Activated CD4-positive, alpha-beta T cell treated with anti-CD3 and anti-CD28 coated beads, Interleukin-2, amount 10 ng/mL, durations not matched to agents 7 days and 5 days (primary cell): Measurements from ENCODE around the gene PPARGC1A. TPM values are rescaled to one million over a fixed set of nuclear protein-coding genes. Genes with fewer than 3 reads are reported as not detected.

Source experiments
- CTCF ChIA-PET: fragments of 350-600 bp; sonication (Branson Sonifier 250); formaldehyde crosslinking; loops from one replicate; lab custom pipeline; 2021; ENCODE audit warnings: antibody characterized with exemption; lab: Charles Lee
- POLR2A ChIA-PET: fragments of 350-600 bp; sonication (Branson Sonifier 250); formaldehyde crosslinking; loops from one replicate; lab custom pipeline; 2021; ENCODE audit warnings: antibody characterized with exemption; lab: Charles Lee
- DNase-seq: peaks from one replicate; pipeline ENCODE4 v3.0.0-alpha.2; 2020
- H3K27ac Mint-ChIP-seq: one replicate; pipeline ENCODE4 v1.8.0; 2021; ENCODE audit warnings: mild to moderate bottlenecking, moderate library complexity, mixed read lengths
- H3K27me3 Mint-ChIP-seq: one replicate; pipeline ENCODE4 v1.8.0; 2021; ENCODE audit warnings: mixed read lengths
- H3K36me3 Mint-ChIP-seq: one replicate; pipeline ENCODE4 v1.8.0; 2021; ENCODE audit warnings: low read depth, mixed read lengths
- H3K4me1 Mint-ChIP-seq: one replicate; pipeline ENCODE4 v1.8.0; 2021; ENCODE audit warnings: mixed read lengths
- H3K4me3 Mint-ChIP-seq: one replicate; pipeline ENCODE4 v1.8.0; 2021; ENCODE audit warnings: mild to moderate bottlenecking, moderate library complexity, mixed read lengths
- H3K9me3 Mint-ChIP-seq: one replicate; pipeline ENCODE4 v1.8.0; 2021; ENCODE audit warnings: mixed read lengths
- total RNA-seq, 2 experiments: library from RNA; stranded (reverse); gene quantifications; one replicate each; pipeline ENCODE4 v1.2.3, GENCODE V29; 2021

The PPARGC1A gene
- total RNA-seq, 2 experiments from 2014 or later, result not detected

- Mint-ChIP-seq H3K36me3 (no peaks in the 10 kb centered on the region), H3K27me3 (no peaks in the 10 kb centered on the region), H3K27ac (no peak overlapping the region), H3K9me3 (peaks cover 2% of the 10 kb centered on the region), H3K4me3 (no peak overlapping the region), H3K4me1 (no peaks in the 10 kb centered on the region)
- no peak for DNase-seq
- CTCF ChIA-PET, result no interaction called here
- POLR2A ChIA-PET, result no interaction called here
These were observed 50.6 kb downstream of the PPARGC1A start for GRCh38 chr4:23839279-23839678.

GRCh38 chr4:23838607-23839006 lies 51.2 kb downstream of the PPARGC1A start:
- Mint-ChIP-seq H3K27ac (no peak overlapping the region), H3K4me3 (no peak overlapping the region), H3K4me1 (no peaks in the 10 kb centered on the region), H3K9me3 (peaks cover 2% of the 10 kb centered on the region), H3K27me3 (no peaks in the 10 kb centered on the region), H3K36me3 (no peaks in the 10 kb centered on the region)
- ChIA-PET POLR2A (no interaction called here), CTCF (no interaction called here)
- DNase-seq, result no peak

DNA sequence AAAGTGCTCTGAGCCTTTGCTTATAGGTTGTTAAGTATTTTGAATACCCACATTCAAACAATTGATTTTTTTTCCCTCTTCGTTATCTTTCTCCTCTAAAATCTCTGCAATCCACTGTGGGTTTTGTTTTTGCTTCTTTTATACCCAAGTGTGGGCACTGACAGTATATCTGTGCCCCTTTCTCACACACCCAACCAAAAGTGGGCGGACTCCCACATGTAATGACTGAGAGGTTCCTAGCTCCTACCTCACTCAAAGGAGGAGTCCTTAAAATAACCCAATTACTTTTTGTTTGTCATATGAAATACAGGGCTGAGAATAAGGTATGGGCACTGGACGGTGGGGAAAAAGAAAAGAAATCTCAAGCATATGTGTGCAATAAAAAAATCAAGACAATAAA lies 51.7 kb downstream of the PPARGC1A start:
- H3K27me3 Mint-ChIP-seq, result no peaks in the 10 kb centered on the region
- no peaks in the 10 kb centered on the region for H3K36me3 Mint-ChIP-seq
- H3K4me3 Mint-ChIP-seq, result no peak overlapping the region
- no peak overlapping the region for H3K27ac Mint-ChIP-seq
- ChIA-PET CTCF (no interaction called here), POLR2A (no interaction called here)
- no peak for DNase-seq
- H3K4me1 Mint-ChIP-seq, result no peaks in the 10 kb centered on the region
- peaks cover 2% of the 10 kb centered on the region for H3K9me3 Mint-ChIP-seq

DNA sequence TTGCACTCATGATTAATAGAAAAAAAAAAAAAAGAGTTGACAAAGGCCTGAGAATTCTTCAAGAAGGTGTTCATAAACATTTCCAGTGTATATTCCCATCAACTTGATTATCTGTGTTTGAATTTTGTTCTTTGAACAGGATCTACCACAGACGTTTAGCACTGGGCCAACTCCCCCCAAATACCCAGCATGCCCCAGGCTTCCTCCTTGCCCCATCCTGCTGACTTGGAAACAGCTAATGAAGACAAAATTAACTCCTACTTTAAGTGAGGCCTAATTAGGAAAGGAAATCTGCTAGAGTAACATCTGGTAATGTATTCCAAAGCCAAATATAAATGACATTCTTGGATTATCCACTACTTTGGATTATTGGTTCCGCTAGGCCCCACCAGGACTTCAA lies 52.5 kb downstream of the PPARGC1A start:
- ChIA-PET CTCF (no interaction called here), POLR2A (no interaction called here)
- no peak overlapping the region for H3K27ac Mint-ChIP-seq
- H3K36me3 Mint-ChIP-seq, result no peaks in the 10 kb centered on the region
- H3K27me3 Mint-ChIP-seq, result no peaks in the 10 kb centered on the region
- H3K4me3 Mint-ChIP-seq, result no peak overlapping the region
- peaks cover 2% of the 10 kb centered on the region for H3K9me3 Mint-ChIP-seq
- DNase-seq, result no peak
- no peaks in the 10 kb centered on the region for H3K4me1 Mint-ChIP-seq

DNA sequence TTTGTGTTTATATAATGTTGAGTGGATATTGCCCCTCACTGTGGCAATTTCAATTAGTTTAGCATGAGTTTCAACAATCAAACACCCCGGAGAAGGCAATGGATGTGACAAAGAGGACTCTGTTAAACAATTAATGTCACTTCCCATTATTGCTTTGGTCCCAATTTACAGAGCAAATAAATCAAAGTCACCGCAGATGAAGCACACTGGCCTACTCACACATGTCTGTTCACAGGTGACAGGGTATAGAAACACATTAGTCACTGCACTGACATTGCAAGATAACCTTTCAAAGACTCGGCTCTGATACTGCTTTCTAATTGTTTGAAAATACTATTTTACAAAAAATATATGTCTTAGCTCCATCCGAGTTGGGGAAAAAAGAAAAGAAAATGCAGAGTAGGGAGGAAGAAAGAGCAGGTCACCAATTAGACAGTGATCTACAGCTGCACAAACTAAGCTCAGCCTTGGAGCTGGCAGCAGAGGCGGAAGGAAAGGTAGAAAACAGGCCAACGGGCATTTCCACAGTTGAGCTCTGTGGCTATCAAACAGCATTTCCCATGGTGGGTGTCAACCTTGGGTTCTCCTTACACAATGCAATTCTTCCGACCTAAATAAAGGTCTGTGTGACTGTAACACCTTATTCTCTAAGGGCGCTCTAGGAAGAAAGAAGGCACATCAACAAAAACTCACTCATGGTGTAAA lies 53.9 kb downstream of the PPARGC1A start:
- Mint-ChIP-seq H3K27ac (no peak overlapping the region), H3K36me3 (no peaks in the 10 kb centered on the region), H3K27me3 (no peaks in the 10 kb centered on the region), H3K4me1 (no peaks in the 10 kb centered on the region), H3K4me3 (no peak overlapping the region), H3K9me3 (peaks cover 2% of the 10 kb centered on the region)
- POLR2A ChIA-PET, result no interaction called here
- CTCF ChIA-PET, result no interaction called here
- no peak for DNase-seq

DNA sequence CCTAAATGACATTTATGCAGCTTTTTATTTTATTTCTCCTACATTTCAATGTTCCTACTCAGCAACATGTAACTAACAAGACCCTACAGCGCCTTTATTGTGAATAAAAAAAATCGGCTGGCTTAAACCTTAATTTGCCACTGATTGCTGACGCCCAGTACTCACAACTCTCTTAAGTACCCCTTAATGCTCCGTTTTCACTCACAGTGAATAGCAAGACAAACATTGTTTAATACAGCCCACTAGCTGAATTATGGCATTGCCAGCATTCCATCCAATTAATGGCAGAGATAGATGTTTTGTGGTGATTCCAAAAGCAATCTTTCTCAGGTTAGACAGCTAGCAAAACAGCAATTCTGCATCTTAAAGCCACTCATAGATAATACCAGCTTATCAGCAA lies 61.1 kb downstream of the PPARGC1A start:
- CTCF ChIA-PET, result no interaction called here
- Mint-ChIP-seq H3K27me3 (no peaks in the 10 kb centered on the region), H3K4me1 (no peaks in the 10 kb centered on the region), H3K9me3 (no peaks in the 10 kb centered on the region), H3K36me3 (no peaks in the 10 kb centered on the region), H3K27ac (no peak overlapping the region), H3K4me3 (no peak overlapping the region)
- DNase-seq, result no peak
- POLR2A ChIA-PET, result no interaction called here

DNA sequence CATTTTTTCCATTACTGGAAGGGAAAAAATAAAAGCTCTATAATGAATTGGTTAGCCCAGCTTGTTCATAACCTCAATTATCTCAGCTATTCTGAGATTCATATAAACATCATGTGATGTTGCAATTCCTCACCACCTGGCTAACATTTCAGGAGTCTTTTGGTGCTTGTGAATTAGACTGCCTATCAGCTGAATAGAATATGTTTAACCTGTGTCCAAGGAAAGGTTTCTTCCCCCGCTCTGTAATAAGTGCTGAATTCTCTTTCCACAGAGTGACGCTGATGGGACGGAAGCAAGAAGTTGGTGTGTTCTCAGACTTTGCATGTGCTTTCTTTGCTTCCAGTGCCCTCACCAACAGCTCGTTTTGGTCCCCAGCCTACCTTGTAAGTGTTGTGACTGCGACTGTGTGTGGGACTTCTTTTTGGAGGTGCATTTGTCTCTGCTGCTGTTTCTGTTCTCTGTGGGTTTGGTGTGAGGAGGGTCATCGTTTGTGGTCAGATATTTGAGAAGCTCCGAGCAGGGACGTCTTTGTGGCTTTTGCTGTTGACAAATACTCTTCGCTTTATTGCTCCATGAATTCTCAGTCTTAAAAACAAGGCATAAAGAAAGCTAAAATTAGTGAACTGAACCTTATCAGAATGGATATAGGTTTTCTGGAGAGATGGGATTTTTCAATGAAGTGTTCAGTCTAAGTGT lies 61.7 kb downstream of the PPARGC1A start:
- no peak for DNase-seq
- Mint-ChIP-seq H3K4me3 (no peak overlapping the region), H3K4me1 (no peaks in the 10 kb centered on the region), H3K27ac (no peak overlapping the region), H3K27me3 (no peaks in the 10 kb centered on the region), H3K36me3 (no peaks in the 10 kb centered on the region), H3K9me3 (no peaks in the 10 kb centered on the region)
- POLR2A ChIA-PET, result no interaction called here
- CTCF ChIA-PET, result no interaction called here

- POLR2A ChIA-PET, result no interaction called here
- DNase-seq, result no peak
- Mint-ChIP-seq H3K4me1 (no peaks in the 10 kb centered on the region), H3K36me3 (no peaks in the 10 kb centered on the region), H3K27ac (no peak overlapping the region), H3K9me3 (peaks cover 2% of the 10 kb centered on the region), H3K27me3 (no peaks in the 10 kb centered on the region), H3K4me3 (no peak overlapping the region)
- CTCF ChIA-PET, result no interaction called here
These were observed 67.7 kb downstream of the PPARGC1A start for GRCh38 chr4:23822181-23822580.

DNA sequence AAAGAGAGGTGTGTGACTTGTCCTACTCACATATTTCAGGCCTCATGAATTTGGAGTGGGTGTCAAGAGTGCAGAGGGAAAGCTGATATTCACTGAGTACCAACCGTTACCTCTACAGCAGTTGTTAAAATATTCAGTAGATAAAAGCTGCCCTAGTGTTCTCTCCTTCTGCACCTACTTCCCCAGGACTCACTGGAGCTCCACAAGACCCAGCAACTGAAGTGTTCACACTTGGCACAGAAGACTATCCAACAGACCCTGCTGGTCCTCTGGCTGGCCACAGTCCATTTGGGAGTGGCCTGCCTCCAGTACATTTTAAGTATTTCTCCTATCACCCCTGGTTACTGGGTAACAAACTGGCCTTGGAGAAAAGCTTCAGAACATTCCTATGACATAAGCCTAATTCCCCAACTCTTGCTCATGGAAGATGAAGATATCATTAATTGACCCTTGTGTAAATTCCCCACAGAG lies 70.8 kb downstream of the PPARGC1A start:
- H3K27me3 Mint-ChIP-seq, result no peaks in the 10 kb centered on the region
- no peak for DNase-seq
- no peaks in the 10 kb centered on the region for H3K36me3 Mint-ChIP-seq
- CTCF ChIA-PET, result no interaction called here
- POLR2A ChIA-PET, result no interaction called here
- H3K27ac Mint-ChIP-seq, result no peak overlapping the region
- H3K9me3 Mint-ChIP-seq, result peaks cover 2% of the 10 kb centered on the region
- no peaks in the 10 kb centered on the region for H3K4me1 Mint-ChIP-seq
- no peak overlapping the region for H3K4me3 Mint-ChIP-seq

DNA sequence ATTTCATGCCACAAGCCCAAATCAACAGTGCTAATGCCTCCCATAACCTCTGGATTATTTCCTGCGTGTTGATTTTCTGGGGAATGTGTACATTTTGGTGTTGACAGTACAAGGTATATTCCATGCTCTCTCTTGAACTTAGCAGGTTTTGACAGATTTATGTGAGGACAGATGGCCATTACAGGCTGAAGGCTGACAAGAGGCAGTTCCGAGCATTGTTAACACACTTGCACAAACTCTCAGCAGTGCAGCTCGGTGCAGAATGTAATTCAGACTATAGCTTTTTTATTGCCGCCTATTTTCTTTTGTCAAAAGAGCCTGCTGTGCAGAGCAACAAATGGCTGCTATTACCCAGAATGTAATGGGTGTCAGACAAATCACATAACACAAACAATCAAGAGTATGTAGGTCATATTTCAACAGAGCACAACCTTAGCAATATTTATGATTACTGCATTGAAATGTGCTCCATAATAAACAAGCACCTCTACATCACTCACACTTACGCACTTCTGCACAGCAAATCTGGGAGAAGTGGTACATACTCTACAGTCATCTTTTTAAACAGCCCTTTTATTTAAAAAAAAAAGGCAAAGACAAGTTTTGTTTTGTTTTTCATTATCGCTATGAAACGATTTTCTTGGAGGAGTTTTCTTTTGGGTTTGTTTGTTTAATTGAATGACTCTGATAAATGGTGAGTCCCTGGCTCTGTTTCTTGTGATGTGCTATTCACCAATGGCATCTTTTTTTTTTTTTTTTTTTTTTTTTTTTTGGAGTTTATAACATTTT lies 71.6 kb downstream of the PPARGC1A start:
- Mint-ChIP-seq H3K36me3 (no peaks in the 10 kb centered on the region), H3K9me3 (peaks cover 5% of the 10 kb centered on the region), H3K27ac (no peak overlapping the region), H3K27me3 (no peaks in the 10 kb centered on the region), H3K4me3 (no peak overlapping the region), H3K4me1 (no peaks in the 10 kb centered on the region)
- CTCF ChIA-PET, result no interaction called here
- POLR2A ChIA-PET, result no interaction called here
- no peak for DNase-seq

GRCh38 chr4:23814996-23815660 lies 74.7 kb downstream of the PPARGC1A start:
- no peak for DNase-seq
- no peak overlapping the region for H3K27ac Mint-ChIP-seq
- no peaks in the 10 kb centered on the region for H3K36me3 Mint-ChIP-seq
- ChIA-PET POLR2A (no interaction called here), CTCF (no interaction called here)
- H3K9me3 Mint-ChIP-seq, result peaks cover 7% of the 10 kb centered on the region
- no peaks in the 10 kb centered on the region for H3K4me1 Mint-ChIP-seq
- H3K27me3 Mint-ChIP-seq, result no peaks in the 10 kb centered on the region
- H3K4me3 Mint-ChIP-seq, result no peak overlapping the region

GRCh38 chr4:23814587-23814986 lies 75.3 kb downstream of the PPARGC1A start:
- peaks cover 7% of the 10 kb centered on the region for H3K9me3 Mint-ChIP-seq
- CTCF ChIA-PET, result no interaction called here
- POLR2A ChIA-PET, result no interaction called here
- no peak overlapping the region for H3K4me3 Mint-ChIP-seq
- H3K36me3 Mint-ChIP-seq, result no peaks in the 10 kb centered on the region
- no peaks in the 10 kb centered on the region for H3K27me3 Mint-ChIP-seq
- H3K27ac Mint-ChIP-seq, result no peak overlapping the region
- H3K4me1 Mint-ChIP-seq, result no peaks in the 10 kb centered on the region
- DNase-seq, result no peak

DNA sequence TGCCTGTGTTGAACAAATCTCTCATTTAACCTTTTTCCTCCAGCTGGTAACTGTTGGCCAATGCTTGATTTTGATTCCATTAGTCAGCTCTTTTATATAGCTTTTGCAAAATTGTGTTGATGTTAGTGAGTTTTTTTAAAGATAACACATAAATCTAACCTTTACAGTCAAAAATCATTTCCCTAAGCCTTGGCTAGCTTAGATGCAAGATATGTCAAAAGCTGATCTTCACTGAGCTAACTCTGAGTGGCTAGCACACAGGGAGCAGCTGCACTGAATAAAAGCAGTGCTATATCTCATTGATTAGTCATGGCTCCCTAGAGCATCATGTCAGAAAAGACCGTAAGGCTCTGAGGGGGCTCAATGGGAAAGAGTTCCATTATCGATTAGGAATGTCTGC lies 78.7 kb downstream of the PPARGC1A start:
- Mint-ChIP-seq H3K27ac (no peak overlapping the region), H3K4me3 (no peak overlapping the region), H3K9me3 (peaks cover 5% of the 10 kb centered on the region), H3K27me3 (no peaks in the 10 kb centered on the region), H3K4me1 (no peaks in the 10 kb centered on the region), H3K36me3 (no peaks in the 10 kb centered on the region)
- DNase-seq, result no peak
- ChIA-PET POLR2A (interaction anchor here (0.6 kb wide), 1 partner anchor 504 kb away, joined by 3 read pairs; no protein-coding TSS in a partner anchor), CTCF (no interaction called here)
